Sigmoid colon (tissue), 7 donors: ENCODE results near the gene SLC9A1. TPM values are rescaled to one million over a fixed set of nuclear protein-coding genes. Genes with fewer than 3 reads are reported as not detected.
"Not testable (repeated sequence)": the region's sequence is repeated elsewhere in the genome, so short reads cannot be mapped to it uniquely, and the experiment has no call there.

Experiments used
- DNase-seq: peaks from one replicate; pipeline ENCODE4 v3.0.0-alpha.2; 2019
- H3K27ac ChIP-seq, 4 donors: fragments of 200-600 bp; sonication (generic); one replicate each; pipeline ENCODE4 v1.5.1; 2016 to 2019; ENCODE audit warnings: mild to moderate bottlenecking in 1 of 4
- H3K27me3 ChIP-seq, 3 donors: fragments of 200-600 bp; sonication (generic); one replicate each; pipeline ENCODE4 v1.5.1; 2019; ENCODE audit warnings: mild to moderate bottlenecking in 1 of 3
- H3K36me3 ChIP-seq, 4 donors: fragments of 200-600 bp; sonication (generic); one replicate each; pipeline ENCODE4 v1.5.1; 2016 to 2019
- H3K4me1 ChIP-seq, 4 donors: fragments of 200-600 bp; sonication (generic); one replicate each; pipeline ENCODE4 v1.5.1; 2017 to 2019
- H3K4me3 ChIP-seq, 4 donors: fragments of 200-600 bp; sonication (generic); one replicate each; pipeline ENCODE4 v1.5.1; 2017 to 2019; ENCODE audit warnings: mild to moderate bottlenecking in 2 of 4, moderate library complexity in 1 of 4
- H3K9me3 ChIP-seq, 4 donors: fragments of 200-600 bp in 3 of 4; sonication (generic) in 3 of 4; one replicate each; pipeline versions ENCODE4 v1.5.1 to v1.6.1; 2013 to 2019
- CTCF ChIP-seq, 4 experiments: fragments of 450-650 bp in 3 of 4; fragments of 200-600 bp in 1 of 4; IDR thresholded peaks; one replicate each; pipeline ENCODE4 v1.5.1; 2016 to 2019; ENCODE audit warnings: antibody characterized with exemption in 4 of 4, mild to moderate bottlenecking in 3 of 4, moderate library complexity in 2 of 4
- EP300 ChIP-seq, 4 donors: sonication (generic); formaldehyde crosslinking; IDR thresholded peaks; one replicate each; pipeline ENCODE4 v1.6.1; 2017; ENCODE audit warnings: antibody characterized with exemption in 4 of 4
- POLR2A ChIP-seq, 2 donors: fragments of 450-650 bp; IDR thresholded peaks; one replicate each; pipeline ENCODE4 v1.6.1; 2016; ENCODE audit warnings: antibody characterized with exemption in 2 of 2, mild to moderate bottlenecking in 2 of 2, moderate library complexity in 2 of 2
- POLR2AphosphoS5 ChIP-seq, 4 donors: sonication (generic); formaldehyde crosslinking; IDR thresholded peaks; one replicate each; pipeline ENCODE4 v1.6.1; 2017; ENCODE audit warnings: antibody characterized with exemption in 4 of 4
- WGBS, 2 donors: extraction: QIAGEN DNeasy Blood & Tissue Kit; methylation state at CpG; one replicate each; pipeline ENCODE4 v1.1.7; 2013; 5-methylcytosine and 5-hydroxymethylcytosine counted together
- intact Hi-C: fragments of 100-400 bp; cut with DNase I; formaldehyde crosslinking; loops from one replicate; pipeline ENCODE4 v1.15.1; 2023
- polyA plus RNA-seq, 3 donors: library from polyadenylated mRNA; stranded (reverse); fragments of 200-250 nt; gene quantifications; one replicate each; pipeline ENCODE4 v1.2.3, GENCODE V29; 2013
- total RNA-seq, 4 donors: library from RNA; depleted of rRNA; stranded (reverse); fragments of >200 nt; gene quantifications; one replicate each; pipeline ENCODE4 v1.1.0, GENCODE V29; 2016
- donor health status: healthy with polysubstance abuse.
- donor health status: Bipolar disorder and iron deficiency.
- donor health status: healthy.

Gene SLC9A1
- total and polyA plus RNA-seq, 7 donors: 6.0 to 64.4 (median 12.8) TPM

- Histone ChIP-seq H3K36me3 (peaks cover 0 to 6% (median 0%) of the 10 kb centered on the region in 4 donors), H3K27me3 (no peaks in the 10 kb centered on the region), H3K9me3 (no peaks in the 10 kb centered on the region), H3K4me3 (no peak overlapping the region), H3K27ac (no peak overlapping the region), H3K4me1 (peaks cover 0 to 10% (median 7%) of the 10 kb centered on the region in 4 donors)
- TF ChIP-seq POLR2A (IDR thresholded peaks at IDR 0.05) (no peak), POLR2AphosphoS5 (IDR thresholded peaks at IDR 0.05) (no peak), CTCF (IDR thresholded peaks at IDR 0.05) (no peak), EP300 (IDR thresholded peaks at IDR 0.05) (no peak)
- intact Hi-C loops: no loop called here
- no peak for DNase-seq
- 92 to 98% methylated on average over 3 of the region's 3 CpGs for WGBS, 2 donors
These were observed 27.5 kb downstream of the SLC9A1 start for GRCh38 chr1:27127419-27127818.

- H3K36me3 ChIP-seq: peaks cover 0 to 6% (median 0%) of the 10 kb centered on the region in 4 donors
- H3K4me3 ChIP-seq: no peak overlapping the region
- H3K4me1 ChIP-seq: peaks cover 0 to 20% (median 17%) of the 10 kb centered on the region in 4 donors
- no peaks in the 10 kb centered on the region for H3K27me3 ChIP-seq
- no peaks in the 10 kb centered on the region for H3K9me3 ChIP-seq
- no peak for DNase-seq
- WGBS, 2 donors: 83 to 91% methylated on average over 5 of the region's 5 CpGs
- intact Hi-C loops: no loop called here
- TF ChIP-seq POLR2AphosphoS5 (IDR thresholded peaks at IDR 0.05) (no peak), EP300 (IDR thresholded peaks at IDR 0.05) (no peak), CTCF (IDR thresholded peaks at IDR 0.05) (no peak), POLR2A (IDR thresholded peaks at IDR 0.05) (no peak)
- no peak overlapping the region for H3K27ac ChIP-seq
These were observed 28.5 kb downstream of the SLC9A1 start for GRCh38 chr1:27126391-27126790.

GRCh38 chr1:27125125-27125524 lies 29.8 kb downstream of the SLC9A1 start:
- H3K27me3 ChIP-seq, intact Hi-C loops, H3K27ac ChIP-seq, H3K36me3 ChIP-seq, DNase-seq, H3K4me3 ChIP-seq, H3K9me3 ChIP-seq: not testable (repeated sequence)
- 96 to 98% methylated on average over 5 of the region's 5 CpGs for WGBS, 2 donors
- H3K4me1 ChIP-seq: peaks cover 0 to 33% (median 30%) of the 10 kb centered on the region in 4 donors

- DNase-seq: no peak
- intact Hi-C loops: no loop called here
- Histone ChIP-seq H3K4me3 (no peak overlapping the region), H3K36me3 (peaks cover 0 to 6% (median 0%) of the 10 kb centered on the region in 4 donors), H3K27ac (no peak overlapping the region), H3K4me1 (peaks cover 0 to 40% (median 37%) of the 10 kb centered on the region in 4 donors), H3K9me3 (no peaks in the 10 kb centered on the region), H3K27me3 (no peaks in the 10 kb centered on the region)
- WGBS, 2 donors: 91 to 93% methylated on average over 3 of the region's 3 CpGs
- TF ChIP-seq POLR2AphosphoS5 (IDR thresholded peaks at IDR 0.05) (no peak), EP300 (IDR thresholded peaks at IDR 0.05) (no peak), CTCF (IDR thresholded peaks at IDR 0.05) (no peak), POLR2A (IDR thresholded peaks at IDR 0.05) (no peak)
These were observed 30.5 kb downstream of the SLC9A1 start for GRCh38 chr1:27124405-27124804.

GRCh38 chr1:27122652-27123051 lies 32.3 kb downstream of the SLC9A1 start:
- Histone ChIP-seq H3K4me3 (no peak overlapping the region), H3K9me3 (no peaks in the 10 kb centered on the region), H3K27me3 (no peaks in the 10 kb centered on the region), H3K27ac (peak overlapping the region in 3 of 4 donors; percentile 75 to 83 (median 80)), H3K36me3 (peaks cover 0 to 5% (median 0%) of the 10 kb centered on the region in 4 donors), H3K4me1 (peaks cover 0 to 57% (median 54%) of the 10 kb centered on the region in 4 donors)
- intact Hi-C loops: no loop called here
- WGBS, 2 donors: 9 to 64% methylated on average over 4 of the region's 4 CpGs
- DNase-seq: peak; percentile 83
- TF ChIP-seq EP300 (IDR thresholded peaks at IDR 0.05) (no peak), POLR2AphosphoS5 (IDR thresholded peaks at IDR 0.05) (peak in 2 of 4 donors; percentile 23 to 32)

GRCh38 chr1:27120854-27121253 lies 34.1 kb downstream of the SLC9A1 start:
- Histone ChIP-seq H3K36me3 (no peaks in the 10 kb centered on the region), H3K27me3 (no peaks in the 10 kb centered on the region), H3K4me3 (no peak overlapping the region), H3K9me3 (no peaks in the 10 kb centered on the region), H3K4me1 (peaks cover 0 to 75% (median 72%) of the 10 kb centered on the region in 4 donors), H3K27ac (peak overlapping the region; percentile 75 to 83 (median 78))
- TF ChIP-seq EP300 (IDR thresholded peaks at IDR 0.05) (no peak), POLR2AphosphoS5 (IDR thresholded peaks at IDR 0.05) (peak in 1 of 4 donors; percentile 64)
- 63 to 65% methylated on average over 1 of the region's 1 CpG for WGBS, 2 donors
- intact Hi-C loops: loop anchor here (1.0 kb wide), 1 partner anchor 33 kb away; no protein-coding TSS in a partner anchor
- DNase-seq: no peak
